Activated CD4-positive, alpha-beta T cell treated with anti-CD3 and anti-CD28 coated beads for 1 hour (primary cell): ENCODE data around the gene CNTN1.

Experiments used
- DNase-seq: peaks from one replicate; pipeline ENCODE4 v3.0.0-alpha.2; 2020

Gene CNTN1

GRCh38 chr12:40784102-40784501, 91.9 kb downstream of the CNTN1 start:
- DNase-seq: no peak

GRCh38 chr12:40788276-40788675, 96.0 kb downstream of the CNTN1 start:
- DNase-seq: no peak

GRCh38 chr12:40792792-40793386, 100.7 kb downstream of the CNTN1 start:
- no peak for DNase-seq

GRCh38 chr12:40793471-40793870, 101.2 kb downstream of the CNTN1 start:
- no peak for DNase-seq

- no peak for DNase-seq
These were observed 101.8 kb downstream of the CNTN1 start for GRCh38 chr12:40794087-40794486.

GRCh38 chr12:40801082-40801481, 108.8 kb downstream of the CNTN1 start:
- DNase-seq: no peak

GRCh38 chr12:40801861-40802260, 109.6 kb downstream of the CNTN1 start:
- DNase-seq: no peak

- no peak for DNase-seq
These were observed 110.4 kb downstream of the CNTN1 start for GRCh38 chr12:40802656-40803055.

- no peak for DNase-seq
These were observed 127.3 kb downstream of the CNTN1 start for GRCh38 chr12:40819436-40820108.

- no peak for DNase-seq
These were observed 128.7 kb downstream of the CNTN1 start for GRCh38 chr12:40820794-40821484.

GRCh38 chr12:40825156-40825555, 132.9 kb downstream of the CNTN1 start:
- DNase-seq: no peak

- DNase-seq: no peak
These were observed 135.7 kb downstream of the CNTN1 start for GRCh38 chr12:40827683-40828592.

- DNase-seq: no peak
These were observed 136.4 kb downstream of the CNTN1 start for GRCh38 chr12:40828593-40828990.

- DNase-seq: no peak
These were observed 137.5 kb downstream of the CNTN1 start for GRCh38 chr12:40829738-40830144.

- DNase-seq: no peak
These were observed 139.7 kb downstream of the CNTN1 start for GRCh38 chr12:40831916-40832315.

GRCh38 chr12:40832668-40833067, 140.4 kb downstream of the CNTN1 start:
- DNase-seq: no peak

GRCh38 chr12:40833818-40834217, 141.6 kb downstream of the CNTN1 start:
- no peak for DNase-seq

GRCh38 chr12:40834321-40834720, 142.1 kb downstream of the CNTN1 start:
- DNase-seq: no peak

- DNase-seq: no peak
These were observed 145.7 kb downstream of the CNTN1 start for GRCh38 chr12:40837891-40838429.

GRCh38 chr12:40843495-40843894, 151.3 kb downstream of the CNTN1 start:
- no peak for DNase-seq

- DNase-seq: no peak
These were observed 161.0 kb downstream of the CNTN1 start for GRCh38 chr12:40853221-40853620.

GRCh38 chr12:40854604-40855003, 162.4 kb downstream of the CNTN1 start:
- DNase-seq: no peak

GRCh38 chr12:40864891-40865290, 172.7 kb downstream of the CNTN1 start:
- no peak for DNase-seq
